SU-DHL-6 (cell line): ENCODE results near the gene BEST2.

Source experiments
- H2AFZ ChIP-seq: fragments of 200-600 bp; sonication (generic); 2 replicates; pipeline ENCODE4 v1.6.1; 2014; ENCODE audit warnings: low read depth, mild to moderate bottlenecking, moderate library complexity, mixed read lengths, antibody characterized with exemption, low read length; ENCODE audit not compliant: severe bottlenecking
- H3F3A ChIP-seq: fragments of 200-600 bp; shearing (Covaris generic); 2 replicates; pipeline ENCODE4 v1.6.0; 2016; ENCODE audit warnings: antibody characterized with exemption, mild to moderate bottlenecking; ENCODE audit not compliant: insufficient read depth
- H3K27ac ChIP-seq: fragments of 200-600 bp; sonication (generic); 2 replicates; pipeline ENCODE4 v1.5.1; 2016; ENCODE audit warnings: low read depth, mild to moderate bottlenecking, low read length, moderate library complexity, mixed read lengths
- H3K27me3 ChIP-seq: fragments of 200-600 bp; sonication (generic), shearing (Covaris generic); 2 replicates; pipeline ENCODE4 v1.6.0; 2014; ENCODE audit warnings: mild to moderate bottlenecking, low read length
- H3K36me3 ChIP-seq: fragments of 200-600 bp; sonication (generic); 2 replicates; pipeline ENCODE4 v1.6.1; 2014; ENCODE audit warnings: mild to moderate bottlenecking, low read length, mixed read lengths
- H3K4me2 ChIP-seq: fragments of 300-600, 200-600 bp; shearing (Covaris generic), sonication (generic); 2 replicates; pipeline ENCODE4 v1.6.0; 2014; ENCODE audit warnings: low read length, low read depth, mild to moderate bottlenecking; ENCODE audit not compliant: poor library complexity, severe bottlenecking
- H3K4me3 ChIP-seq: fragments of 200-600 bp; sonication (generic); 2 replicates; pipeline ENCODE4 v1.5.1; 2014; ENCODE audit warnings: antibody characterized with exemption, low read length, mild to moderate bottlenecking, mixed read lengths; ENCODE audit not compliant: insufficient read depth, poor library complexity, severe bottlenecking
- H3K79me2 ChIP-seq: fragments of 200-600 bp; sonication (generic); 2 replicates; pipeline ENCODE4 v1.6.1; 2014; ENCODE audit warnings: mild to moderate bottlenecking, low read length, moderate library complexity; ENCODE audit not compliant: insufficient read depth
- H3K9ac ChIP-seq: fragments of 200-600 bp; sonication (generic); 2 replicates; pipeline ENCODE4 v1.7.0; 2014; ENCODE audit warnings: mild to moderate bottlenecking, low read length
- H3K9me2 ChIP-seq: fragments of 200-600 bp; sonication (generic); replicated peaks from 2 replicates; pipeline ENCODE4 v1.6.1; 2014; ENCODE audit warnings: low read length; ENCODE audit not compliant: insufficient read depth
- H3K9me3 ChIP-seq: fragments of 200-600 bp; sonication (generic); 2 replicates; pipeline ENCODE4 v1.6.1; 2014; ENCODE audit warnings: low read length, mixed read lengths; ENCODE audit not compliant: insufficient read depth
- H4K20me1 ChIP-seq: fragments of 200-600 bp; sonication (generic); 2 replicates; pipeline ENCODE4 v1.6.1; 2014; ENCODE audit warnings: low read depth, mild to moderate bottlenecking, antibody characterized with exemption, low read length, moderate library complexity, mixed read lengths
- CTCF ChIP-seq: fragments of 200-600 bp; sonication (generic); IDR thresholded peaks from one replicate; pipeline ENCODE4 v1.5.1; 2017; ENCODE audit warnings: antibody characterized with exemption, mild to moderate bottlenecking, low read length, moderate library complexity; ENCODE audit not compliant: insufficient read depth, poor library complexity, severe bottlenecking
- EZH2phosphoT487 ChIP-seq: fragments of 200-600 bp; sonication (generic), shearing (Covaris generic); conservative IDR thresholded peaks from 2 replicates; pipeline ENCODE4 v1.6.1; 2018; ENCODE audit warnings: mild to moderate bottlenecking, antibody characterized with exemption, low read length, moderate library complexity, mixed read lengths

BEST2 gene

DNA sequence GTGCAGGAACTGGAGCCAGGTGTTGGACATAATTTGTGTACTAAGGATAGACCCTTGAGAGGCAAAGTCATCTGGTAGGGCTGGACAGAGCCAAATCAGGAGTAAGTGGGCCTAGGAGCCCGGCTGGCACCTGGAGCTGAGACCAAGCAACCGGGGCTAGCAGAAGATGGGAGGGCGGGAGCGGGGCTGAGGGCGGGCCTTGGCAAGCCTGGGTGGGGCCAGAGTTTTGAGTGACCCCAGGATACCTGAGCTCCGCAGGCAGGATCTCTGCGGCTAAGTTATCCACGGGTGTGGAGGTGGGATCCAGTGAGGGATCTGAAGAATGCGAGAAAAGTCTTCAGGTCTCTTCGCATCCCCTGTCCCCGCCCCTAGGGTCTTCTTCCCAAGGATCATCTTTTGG, 15.6 kb downstream of the BEST2 start:
- H3K4me2 ChIP-seq = no peak overlapping the region
- no peaks in the 10 kb centered on the region for H3K9me3 ChIP-seq
- no peaks in the 10 kb centered on the region for H3K79me2 ChIP-seq
- no peak overlapping the region for H2AFZ ChIP-seq
- no peaks in the 10 kb centered on the region for H4K20me1 ChIP-seq
- H3K9ac ChIP-seq = no peak overlapping the region
- H3K36me3 ChIP-seq = no peaks in the 10 kb centered on the region
- no peaks in the 10 kb centered on the region for H3K27me3 ChIP-seq
- no peak overlapping the region for H3K4me3 ChIP-seq
- no peak overlapping the region for H3K27ac ChIP-seq
- no peaks in the 10 kb centered on the region for H3F3A ChIP-seq
- TF ChIP-seq EZH2phosphoT487 = no peak
- TF ChIP-seq CTCF = no peak
- no peaks in the 10 kb centered on the region for H3K9me2 ChIP-seq

DNA sequence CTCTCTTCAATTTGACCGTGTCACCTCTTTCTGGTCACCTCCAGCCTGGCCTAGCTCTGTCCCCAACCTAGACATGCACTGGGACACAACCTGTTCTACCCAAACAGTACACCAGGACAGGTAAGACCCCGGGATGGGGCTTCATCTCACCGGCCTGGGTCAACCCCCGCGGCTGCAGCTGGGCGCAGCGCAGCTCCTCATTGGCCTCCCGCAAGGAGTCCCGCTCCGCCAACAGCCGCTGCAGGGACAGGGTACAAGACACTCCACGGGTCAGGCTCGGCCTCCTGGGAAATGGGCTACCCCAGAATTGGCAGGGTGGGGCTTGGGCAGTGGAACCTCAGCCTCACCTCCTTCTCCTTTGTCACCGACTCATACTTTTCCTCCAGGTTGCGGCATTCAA, 16.1 kb downstream of the BEST2 start:
- Histone ChIP-seq H3K36me3 (no peaks in the 10 kb centered on the region), H3K9me2 (no peaks in the 10 kb centered on the region), H4K20me1 (no peaks in the 10 kb centered on the region), H3K4me3 (no peak overlapping the region), H3K4me2 (no peak overlapping the region), H3K9me3 (no peaks in the 10 kb centered on the region), H3K79me2 (no peaks in the 10 kb centered on the region), H3F3A (no peaks in the 10 kb centered on the region), H3K9ac (no peak overlapping the region), H3K27me3 (no peaks in the 10 kb centered on the region), H3K27ac (no peak overlapping the region), H2AFZ (no peak overlapping the region)
- no peak for TF ChIP-seq EZH2phosphoT487
- no peak for TF ChIP-seq CTCF

DNA sequence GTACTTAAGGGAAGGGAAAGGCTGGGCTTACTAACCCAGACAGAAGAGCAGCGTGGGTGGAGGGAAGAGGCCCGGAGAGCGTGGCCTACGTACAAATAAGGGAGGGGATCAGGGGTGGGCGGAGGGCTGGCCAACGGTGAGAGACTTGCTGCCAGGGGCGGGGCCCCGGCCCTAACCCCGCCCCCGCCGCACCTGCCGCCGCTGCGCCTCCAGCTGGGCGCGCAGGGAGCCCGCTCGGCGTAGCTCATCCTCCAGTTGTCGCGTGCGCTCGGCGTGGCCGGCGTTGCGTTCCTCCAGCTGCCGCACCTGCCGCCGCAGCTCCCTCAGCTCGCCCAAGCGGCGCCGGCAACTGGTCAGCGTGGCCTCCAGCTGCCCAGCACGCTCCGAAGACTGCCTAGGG, 18.1 kb downstream of the BEST2 start:
- Histone ChIP-seq H3K79me2 (no peaks in the 10 kb centered on the region), H3K9ac (peak overlapping the region; percentile 16; the same call in 1 of the 2 replicates), H3K27me3 (no peaks in the 10 kb centered on the region), H3K4me2 (peak overlapping the region; percentile 46), H4K20me1 (no peaks in the 10 kb centered on the region), H3F3A (no peaks in the 10 kb centered on the region), H3K9me3 (no peaks in the 10 kb centered on the region), H3K27ac (no peak overlapping the region), H3K36me3 (no peaks in the 10 kb centered on the region), H2AFZ (peak overlapping the region; percentile 23), H3K4me3 (no peak overlapping the region), H3K9me2 (no peaks in the 10 kb centered on the region)
- TF ChIP-seq CTCF (no peak), EZH2phosphoT487 (no peak)

DNA sequence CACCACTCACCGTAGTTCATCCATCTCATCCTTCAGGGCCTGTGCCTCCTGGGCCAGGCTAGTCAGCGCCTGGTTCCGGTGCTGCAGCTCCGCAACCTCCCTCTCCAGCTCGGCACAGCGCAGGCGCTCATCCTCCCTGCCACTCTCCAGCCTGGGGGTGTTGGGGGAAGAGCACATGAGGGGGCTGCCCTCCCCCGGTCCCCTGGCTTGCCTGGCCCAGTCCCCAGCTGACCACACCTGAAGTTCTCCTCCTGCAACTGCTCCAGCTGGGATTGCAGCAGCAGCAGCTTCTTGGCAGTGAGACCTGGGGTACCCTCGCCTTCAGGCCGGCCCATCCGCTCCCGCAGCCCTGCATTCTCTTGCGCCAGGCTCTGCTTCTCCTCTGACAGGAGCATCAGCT, 19.3 kb downstream of the BEST2 start:
- H3K4me3 ChIP-seq = no peak overlapping the region
- no peaks in the 10 kb centered on the region for H4K20me1 ChIP-seq
- no peaks in the 10 kb centered on the region for H3K36me3 ChIP-seq
- no peaks in the 10 kb centered on the region for H3K27me3 ChIP-seq
- no peak overlapping the region for H3K27ac ChIP-seq
- no peak overlapping the region for H3K4me2 ChIP-seq
- H2AFZ ChIP-seq = no peak overlapping the region
- H3K9me3 ChIP-seq = no peaks in the 10 kb centered on the region
- H3K79me2 ChIP-seq = no peaks in the 10 kb centered on the region
- H3K9ac ChIP-seq = no peak overlapping the region
- no peaks in the 10 kb centered on the region for H3F3A ChIP-seq
- TF ChIP-seq EZH2phosphoT487 (no peak), CTCF (no peak)
- no peaks in the 10 kb centered on the region for H3K9me2 ChIP-seq
